ENCODE results near the gene PUM2.

The PUM2 gene

GRCh38 chr2:20224716-20225293 lies 125.8 kb downstream of the PUM2 start, which contains the start of gene SDC1:
Gene SDC1 (minus strand): TSS chr2:20225130. CDS start chr2:20224867, 263 bp downstream.
- Histone ChIP-seq H3K4me1 (ENCODE audit: control insufficient read depth, insufficient read depth, low read length) (peaks cover 8% of the 10 kb centered on the region), H3K9ac (ENCODE audit: low read depth, low read length) (peak within 1 kb of the TSS; percentile 50), H3K36me3 (ENCODE audit: control insufficient read depth, insufficient read depth, low read length) (no peaks in the 10 kb centered on the region), H3K9me3 (ENCODE audit: control insufficient read depth, insufficient read depth, low read length) (no peaks in the 10 kb centered on the region), H3K4me3 (ENCODE audit: low read depth, low read length) (peak within 1 kb of the TSS; percentile 68), H3K27me3 (ENCODE audit: control insufficient read depth, insufficient read depth, low read length) (peaks cover 8% of the 10 kb centered on the region)

DNA sequence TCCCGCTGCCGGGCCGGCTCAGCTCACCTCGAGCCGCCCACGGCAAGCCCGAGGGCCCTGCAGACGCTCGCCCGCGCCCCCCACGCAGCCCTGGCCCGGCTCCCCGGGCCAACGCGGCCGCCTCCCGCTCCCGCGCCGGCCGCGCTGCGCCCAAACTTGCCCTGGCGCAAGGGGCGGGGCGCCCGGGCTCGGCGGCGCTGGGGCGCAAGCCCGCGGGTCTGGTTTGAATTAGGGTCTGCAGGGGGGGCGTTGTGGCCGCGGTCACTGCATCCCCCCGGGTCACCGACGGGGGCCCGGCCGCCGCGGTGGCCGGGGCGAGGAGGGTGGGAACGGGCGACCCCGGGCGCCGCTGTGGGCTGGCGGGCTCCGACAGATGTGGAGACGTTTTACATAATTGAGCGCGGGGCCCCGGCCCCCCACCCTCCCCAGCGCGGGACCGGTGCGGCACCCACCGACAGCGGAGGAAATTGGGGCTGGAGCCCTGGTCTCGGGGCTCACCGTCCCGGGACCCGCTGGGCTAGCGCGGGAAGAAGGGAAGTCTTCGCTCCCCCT lies 126.4 kb downstream of the PUM2 start:
- H3K4me3 ChIP-seq (ENCODE audit: low read depth, low read length), result peak overlapping the region; percentile 68
- H3K36me3 ChIP-seq (ENCODE audit: control insufficient read depth, insufficient read depth, low read length), result no peaks in the 10 kb centered on the region
- no peaks in the 10 kb centered on the region for H3K9me3 ChIP-seq (ENCODE audit: control insufficient read depth, insufficient read depth, low read length)
- peaks cover 8% of the 10 kb centered on the region for H3K4me1 ChIP-seq (ENCODE audit: control insufficient read depth, insufficient read depth, low read length)
- peaks cover 8% of the 10 kb centered on the region for H3K27me3 ChIP-seq (ENCODE audit: control insufficient read depth, insufficient read depth, low read length)
- H3K9ac ChIP-seq (ENCODE audit: low read depth, low read length), result peak overlapping the region; percentile 50

DNA sequence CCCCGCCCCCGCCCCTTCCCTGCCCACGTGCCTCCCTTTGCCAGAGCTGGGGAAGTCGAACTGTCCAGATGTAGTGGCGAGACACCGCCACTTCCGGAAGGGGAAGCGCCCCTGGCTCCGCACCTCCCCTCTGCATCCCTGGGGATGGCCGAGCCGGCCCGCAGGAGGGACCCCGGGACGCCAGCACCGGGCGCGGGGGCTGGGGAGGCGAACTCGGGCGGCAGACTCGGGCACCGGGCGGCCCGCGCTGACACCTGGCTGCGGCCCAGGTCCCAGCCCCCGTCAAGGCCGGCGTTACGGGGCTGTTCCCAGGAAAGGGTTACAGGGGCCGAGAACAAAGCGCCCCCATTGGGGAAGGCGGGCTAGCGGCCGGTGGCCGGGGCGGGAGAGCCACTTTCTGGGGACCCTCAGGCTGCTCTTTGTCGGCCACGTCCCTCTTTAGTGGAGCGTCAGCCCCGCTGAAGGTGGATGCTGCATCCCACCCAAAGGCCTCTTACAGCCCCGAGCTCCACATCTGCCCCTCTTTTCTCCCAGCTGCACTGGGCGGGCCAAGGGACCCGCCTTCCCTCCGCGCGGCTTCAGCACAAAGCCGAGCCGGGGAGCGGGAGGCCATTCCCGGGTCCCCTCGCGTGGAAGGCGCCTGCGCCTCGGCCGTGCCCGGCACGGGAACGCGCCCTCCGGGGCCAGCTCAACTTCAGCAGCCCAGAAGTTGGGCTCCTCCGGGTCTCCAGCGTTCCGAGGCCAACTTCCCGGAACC lies 127.1 kb downstream of the PUM2 start:
- Histone ChIP-seq H3K4me1 (ENCODE audit: control insufficient read depth, insufficient read depth, low read length) (peaks cover 8% of the 10 kb centered on the region), H3K9ac (ENCODE audit: low read depth, low read length) (peak overlapping the region; percentile 50), H3K4me3 (ENCODE audit: low read depth, low read length) (peak overlapping the region; percentile 68), H3K36me3 (ENCODE audit: control insufficient read depth, insufficient read depth, low read length) (no peaks in the 10 kb centered on the region), H3K27me3 (ENCODE audit: control insufficient read depth, insufficient read depth, low read length) (peaks cover 8% of the 10 kb centered on the region), H3K9me3 (ENCODE audit: control insufficient read depth, insufficient read depth, low read length) (no peaks in the 10 kb centered on the region)

- H3K9me3 ChIP-seq (ENCODE audit: control insufficient read depth, insufficient read depth, low read length), result no peaks in the 10 kb centered on the region
- peaks cover 2% of the 10 kb centered on the region for H3K36me3 ChIP-seq (ENCODE audit: control insufficient read depth, insufficient read depth, low read length)
- H3K27me3 ChIP-seq (ENCODE audit: control insufficient read depth, insufficient read depth, low read length), result peaks cover 8% of the 10 kb centered on the region
- peaks cover 8% of the 10 kb centered on the region for H3K4me1 ChIP-seq (ENCODE audit: control insufficient read depth, insufficient read depth, low read length)
- H3K9ac ChIP-seq (ENCODE audit: low read depth, low read length), result no peak overlapping the region
- H3K4me3 ChIP-seq (ENCODE audit: low read depth, low read length), result peak overlapping the region; percentile 68
Observed at GRCh38 chr2:20222769-20223406, 127.8 kb downstream of the PUM2 start.

DNA sequence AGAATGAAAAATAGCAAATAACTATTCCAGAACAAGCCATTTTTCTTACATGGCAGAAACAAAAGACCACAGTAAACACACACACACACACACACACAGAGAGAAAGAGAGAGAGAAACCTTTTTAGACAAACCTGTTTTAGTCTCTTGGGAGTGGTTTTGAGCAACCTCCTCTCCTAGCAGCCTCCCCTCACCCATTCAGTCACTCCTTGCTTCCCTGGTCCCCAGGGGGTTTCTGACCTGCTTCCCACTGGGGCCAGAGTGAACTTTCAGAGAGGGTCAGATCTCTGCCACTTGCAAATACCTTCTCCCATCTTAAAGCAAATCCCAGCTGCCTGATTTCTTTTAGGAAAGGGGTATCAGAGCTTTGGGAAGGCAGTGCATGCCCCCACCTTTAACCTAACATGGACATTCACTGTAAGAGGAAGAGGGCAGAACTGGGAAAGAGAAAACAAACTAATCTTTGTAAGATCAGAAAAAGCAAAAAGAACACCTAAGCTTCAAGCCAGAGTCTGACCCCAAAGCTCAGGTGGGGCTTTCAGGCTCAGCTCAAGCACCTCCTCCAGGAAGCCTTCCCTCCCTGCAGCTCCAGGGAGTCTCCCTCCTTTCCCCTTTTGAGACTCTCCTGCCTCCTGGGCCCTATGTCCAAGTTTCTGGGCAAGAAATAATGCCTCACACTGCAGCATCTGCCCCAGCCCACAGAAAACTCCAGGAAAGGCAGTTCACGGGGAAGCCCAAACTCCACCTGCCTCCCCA lies 128.5 kb downstream of the PUM2 start:
- H3K4me3 ChIP-seq (ENCODE audit: low read depth, low read length), result no peak overlapping the region
- H3K9me3 ChIP-seq (ENCODE audit: control insufficient read depth, insufficient read depth, low read length), result no peaks in the 10 kb centered on the region
- H3K27me3 ChIP-seq (ENCODE audit: control insufficient read depth, insufficient read depth, low read length), result peaks cover 8% of the 10 kb centered on the region
- H3K9ac ChIP-seq (ENCODE audit: low read depth, low read length), result no peak overlapping the region
- peaks cover 8% of the 10 kb centered on the region for H3K4me1 ChIP-seq (ENCODE audit: control insufficient read depth, insufficient read depth, low read length)
- peaks cover 2% of the 10 kb centered on the region for H3K36me3 ChIP-seq (ENCODE audit: control insufficient read depth, insufficient read depth, low read length)

GRCh38 chr2:20221555-20221973 lies 129.1 kb downstream of the PUM2 start:
- Histone ChIP-seq H3K4me3 (ENCODE audit: low read depth, low read length) (no peak overlapping the region), H3K9ac (ENCODE audit: low read depth, low read length) (no peak overlapping the region), H3K27me3 (ENCODE audit: control insufficient read depth, insufficient read depth, low read length) (peaks cover 8% of the 10 kb centered on the region), H3K9me3 (ENCODE audit: control insufficient read depth, insufficient read depth, low read length) (no peaks in the 10 kb centered on the region), H3K36me3 (ENCODE audit: control insufficient read depth, insufficient read depth, low read length) (peaks cover 2% of the 10 kb centered on the region), H3K4me1 (ENCODE audit: control insufficient read depth, insufficient read depth, low read length) (peaks cover 8% of the 10 kb centered on the region)

DNA sequence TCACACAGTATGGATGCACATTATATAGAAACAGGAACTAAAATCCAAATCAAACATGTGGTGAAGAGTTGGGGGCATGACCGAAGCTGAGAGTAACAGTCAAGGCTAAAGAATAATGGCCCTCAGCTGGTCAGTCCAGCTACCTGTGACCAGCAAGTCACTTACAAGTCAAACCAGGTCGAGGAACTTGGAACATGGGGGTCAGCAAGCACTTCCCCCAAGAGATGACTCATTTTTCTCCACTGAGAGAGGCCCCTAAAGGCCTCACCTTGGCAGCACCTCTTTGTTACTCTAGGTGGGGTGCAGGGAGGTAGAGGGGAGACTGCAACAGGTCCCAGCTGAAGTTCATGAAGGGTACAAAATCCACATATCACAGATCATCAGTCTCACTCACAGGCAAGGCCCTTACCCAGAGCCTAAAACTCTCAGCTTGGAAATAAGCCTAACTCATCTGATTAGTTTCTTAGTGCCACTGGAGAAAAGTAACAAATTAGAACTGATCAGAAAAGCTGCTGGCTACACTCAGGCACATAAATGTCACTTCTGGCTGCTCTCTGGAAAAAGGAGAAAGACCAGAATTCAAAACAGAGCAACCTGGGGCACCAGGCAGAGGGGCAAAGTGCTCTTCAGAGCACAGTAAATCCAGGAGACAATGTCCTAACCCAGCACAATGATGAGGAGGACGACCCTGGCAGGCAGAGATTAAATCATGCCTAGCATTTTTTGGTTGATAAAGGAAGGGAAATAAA lies 129.7 kb downstream of the PUM2 start:
- H3K9ac ChIP-seq (ENCODE audit: low read depth, low read length), result no peak overlapping the region
- peaks cover 8% of the 10 kb centered on the region for H3K4me1 ChIP-seq (ENCODE audit: control insufficient read depth, insufficient read depth, low read length)
- peaks cover 2% of the 10 kb centered on the region for H3K36me3 ChIP-seq (ENCODE audit: control insufficient read depth, insufficient read depth, low read length)
- no peak overlapping the region for H3K4me3 ChIP-seq (ENCODE audit: low read depth, low read length)
- H3K27me3 ChIP-seq (ENCODE audit: control insufficient read depth, insufficient read depth, low read length), result peaks cover 2% of the 10 kb centered on the region
- H3K9me3 ChIP-seq (ENCODE audit: control insufficient read depth, insufficient read depth, low read length), result no peaks in the 10 kb centered on the region

DNA sequence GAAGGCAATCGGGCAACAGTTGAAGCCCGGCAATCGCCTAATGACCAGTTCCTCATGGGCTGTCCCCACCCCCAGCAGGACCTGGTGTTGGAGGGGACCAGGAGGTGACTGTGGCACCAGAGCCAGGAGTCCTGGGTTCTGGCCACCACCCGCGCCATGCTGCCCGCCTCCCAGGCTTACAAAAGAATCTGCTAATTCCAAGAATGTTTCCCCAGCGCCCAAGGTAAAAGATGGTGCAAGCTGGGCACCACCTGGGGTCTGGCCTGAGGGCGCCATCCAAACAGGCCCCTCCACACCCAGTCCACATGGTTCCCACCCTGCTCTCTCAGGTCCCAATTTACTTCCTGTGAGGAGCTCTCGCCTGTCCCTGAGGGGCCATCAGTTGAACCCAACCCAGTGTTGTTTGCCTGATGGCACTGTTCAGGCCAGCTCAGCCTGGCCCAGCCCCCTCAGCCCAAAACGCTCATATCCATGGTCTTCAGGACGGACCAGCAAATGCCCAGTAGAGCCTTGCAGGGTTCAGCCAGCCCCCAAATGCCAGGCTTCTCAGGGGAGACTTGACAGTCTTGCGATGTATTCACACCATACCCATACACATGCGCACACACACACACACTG lies 130.8 kb downstream of the PUM2 start:
- Histone ChIP-seq H3K4me1 (ENCODE audit: control insufficient read depth, insufficient read depth, low read length) (peaks cover 8% of the 10 kb centered on the region), H3K4me3 (ENCODE audit: low read depth, low read length) (no peak overlapping the region), H3K9ac (ENCODE audit: low read depth, low read length) (no peak overlapping the region), H3K36me3 (ENCODE audit: control insufficient read depth, insufficient read depth, low read length) (peaks cover 5% of the 10 kb centered on the region), H3K27me3 (ENCODE audit: control insufficient read depth, insufficient read depth, low read length) (no peaks in the 10 kb centered on the region), H3K9me3 (ENCODE audit: control insufficient read depth, insufficient read depth, low read length) (no peaks in the 10 kb centered on the region)

GRCh38 chr2:20218331-20219320 lies 132.0 kb downstream of the PUM2 start:
- peaks cover 5% of the 10 kb centered on the region for H3K36me3 ChIP-seq (ENCODE audit: control insufficient read depth, insufficient read depth, low read length)
- no peaks in the 10 kb centered on the region for H3K27me3 ChIP-seq (ENCODE audit: control insufficient read depth, insufficient read depth, low read length)
- no peak overlapping the region for H3K9ac ChIP-seq (ENCODE audit: low read depth, low read length)
- no peaks in the 10 kb centered on the region for H3K9me3 ChIP-seq (ENCODE audit: control insufficient read depth, insufficient read depth, low read length)
- H3K4me1 ChIP-seq (ENCODE audit: control insufficient read depth, insufficient read depth, low read length), result peaks cover 14% of the 10 kb centered on the region
- no peak overlapping the region for H3K4me3 ChIP-seq (ENCODE audit: low read depth, low read length)

Measured in iPS-15b (cell line).